Epidermal melanocyte (primary cell): ENCODE results near the gene OR51G1.
A peak's percentile ranks its signal among the peaks of the same experiment; 100 is the strongest.
"Not testable (repeated sequence)": the region's sequence is repeated elsewhere in the genome, so short reads cannot be mapped to it uniquely, and the experiment has no call there.

Experiments used
- DNase-seq: peaks from one replicate; pipeline ENCODE4 v3.0.0; 2011; ENCODE audit warnings: low spot score; ENCODE audit not compliant: insufficient read length

The OR51G1 gene, protein sequence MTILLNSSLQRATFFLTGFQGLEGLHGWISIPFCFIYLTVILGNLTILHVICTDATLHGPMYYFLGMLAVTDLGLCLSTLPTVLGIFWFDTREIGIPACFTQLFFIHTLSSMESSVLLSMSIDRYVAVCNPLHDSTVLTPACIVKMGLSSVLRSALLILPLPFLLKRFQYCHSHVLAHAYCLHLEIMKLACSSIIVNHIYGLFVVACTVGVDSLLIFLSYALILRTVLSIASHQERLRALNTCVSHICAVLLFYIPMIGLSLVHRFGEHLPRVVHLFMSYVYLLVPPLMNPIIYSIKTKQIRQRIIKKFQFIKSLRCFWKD

DNA sequence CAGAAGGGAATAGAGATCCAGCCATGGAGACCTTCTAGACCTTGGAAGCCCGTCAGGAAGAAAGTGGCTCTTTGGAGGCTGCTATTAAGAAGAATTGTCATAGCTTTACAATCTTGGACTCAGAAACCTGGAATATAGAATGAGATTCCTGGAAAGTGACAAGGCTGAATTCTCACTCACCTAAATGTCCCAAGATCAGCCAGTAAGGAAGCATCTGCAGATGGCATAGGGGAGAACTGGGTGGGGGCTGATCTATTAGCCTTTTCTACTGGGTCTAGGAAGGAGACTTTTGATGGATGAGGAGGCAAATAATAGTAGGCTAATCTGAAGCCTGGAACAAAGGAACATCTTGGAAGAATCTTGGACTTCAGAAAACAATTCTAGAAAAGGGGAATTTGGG, at the start of gene OR51G1:
Gene OR51G1 (minus strand): TSS at position 101 of the 400 bp plus-strand sequence. CDS start 0 bp downstream, at position 101.
- DNase-seq, result no peak

DNA sequence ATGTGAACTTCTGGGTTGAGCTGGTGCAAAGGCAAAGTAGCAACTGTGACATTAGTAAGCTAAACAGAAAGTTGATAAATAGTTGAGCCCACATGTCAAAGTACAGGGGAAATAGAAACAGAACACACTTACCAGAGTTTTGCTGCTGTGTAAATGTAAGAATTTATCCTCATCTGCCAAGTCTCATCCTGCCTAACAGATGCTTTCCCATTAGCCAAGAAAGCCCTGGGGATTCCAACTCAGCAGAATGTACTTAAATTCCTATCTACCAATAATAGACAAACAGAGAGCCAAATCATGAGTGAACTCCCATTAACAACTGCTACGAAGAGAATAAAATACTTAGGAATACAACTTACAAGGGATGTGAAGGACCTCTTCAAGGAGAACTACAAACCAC, 38.7 kb upstream of the OR51G1 start:
- no peak for DNase-seq

DNA sequence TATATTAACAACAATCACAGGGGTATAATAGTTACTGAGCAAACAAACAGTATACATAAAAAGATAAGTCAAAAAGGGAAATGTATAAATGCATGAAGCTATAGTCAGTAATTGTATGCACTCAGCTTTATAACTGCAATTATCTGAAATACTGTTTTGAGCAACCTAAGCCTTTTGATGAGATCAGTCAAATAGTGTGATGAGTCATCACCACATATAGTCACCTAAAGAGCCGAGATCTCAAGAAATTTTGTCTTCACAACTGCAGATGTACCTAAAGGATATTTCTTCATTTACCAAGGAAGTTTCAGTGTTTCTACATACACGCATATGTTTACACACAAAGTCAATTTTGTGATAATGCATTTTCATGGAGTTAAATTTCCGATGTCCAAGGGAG, 36.7 kb upstream of the OR51G1 start:
- DNase-seq, result no peak

DNA sequence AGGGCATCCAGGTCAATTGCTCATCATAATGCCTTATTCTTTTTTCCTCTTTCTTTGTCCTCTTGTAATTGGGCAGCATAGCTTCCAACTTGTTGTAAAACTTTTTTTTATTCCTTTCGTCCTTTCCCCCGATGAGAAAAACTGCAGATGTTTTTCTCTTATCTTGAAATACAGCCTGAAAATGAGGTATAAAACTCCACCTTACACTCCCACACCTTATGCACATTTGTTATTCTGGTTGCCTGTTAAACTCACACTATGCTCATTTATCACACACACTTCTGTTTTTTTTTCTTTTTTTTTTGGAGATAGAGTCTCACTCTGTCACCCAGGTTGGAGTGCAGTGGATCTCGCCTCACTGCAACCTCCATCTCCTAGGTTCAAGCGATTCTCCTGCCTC, 33.3 kb upstream of the OR51G1 start:
- no peak for DNase-seq

DNA sequence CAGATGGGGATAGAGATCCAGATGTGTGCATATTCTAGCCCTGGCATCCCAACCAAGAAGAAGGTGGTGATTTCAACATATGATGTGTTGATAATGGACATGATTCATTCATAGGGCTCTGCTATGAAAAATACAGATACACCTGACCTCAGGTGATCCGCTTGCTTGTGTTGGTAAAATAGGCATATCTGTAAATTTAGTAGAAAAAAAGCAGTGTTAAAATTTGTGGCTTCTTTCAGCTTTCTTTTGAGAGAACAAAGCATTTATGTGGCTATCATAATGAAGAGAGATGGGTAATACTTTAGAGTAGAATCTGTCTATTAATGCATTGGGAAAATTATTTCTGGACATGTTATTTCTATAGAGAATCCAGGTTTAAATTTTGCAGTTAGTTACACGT, 31.5 kb upstream of the OR51G1 start, which contains the start of gene OR51A2:
Gene OR51A2 (minus strand): TSS at position 101 of the 400 bp plus-strand sequence. CDS start 0 bp downstream, at position 101.
- DNase-seq, result not testable (repeated sequence)

DNA sequence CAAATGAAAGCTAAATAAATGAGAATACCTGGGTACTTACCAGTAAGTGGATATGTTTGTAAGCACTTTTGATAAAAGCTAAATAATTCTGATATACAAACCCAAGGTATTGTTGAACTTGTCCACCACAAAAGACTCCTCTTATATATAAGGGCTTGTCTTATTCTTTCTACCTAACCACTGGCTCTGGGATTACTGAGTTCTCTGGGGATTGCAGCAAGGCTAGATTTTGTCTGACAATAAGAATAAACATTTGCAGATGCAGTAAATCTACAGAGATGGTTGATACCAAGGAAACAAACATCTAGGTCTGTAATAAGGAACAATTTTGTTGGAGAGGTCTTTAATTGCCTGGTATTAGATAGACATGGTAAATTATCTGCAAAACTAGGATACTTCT, 23.4 kb upstream of the OR51G1 start, which contains the start of gene OR51A4:
Gene OR51A4 (minus strand): TSS at position 101 of the 400 bp plus-strand sequence. CDS start 505 bp downstream, outside the sequence.
- DNase-seq, result no peak

DNA sequence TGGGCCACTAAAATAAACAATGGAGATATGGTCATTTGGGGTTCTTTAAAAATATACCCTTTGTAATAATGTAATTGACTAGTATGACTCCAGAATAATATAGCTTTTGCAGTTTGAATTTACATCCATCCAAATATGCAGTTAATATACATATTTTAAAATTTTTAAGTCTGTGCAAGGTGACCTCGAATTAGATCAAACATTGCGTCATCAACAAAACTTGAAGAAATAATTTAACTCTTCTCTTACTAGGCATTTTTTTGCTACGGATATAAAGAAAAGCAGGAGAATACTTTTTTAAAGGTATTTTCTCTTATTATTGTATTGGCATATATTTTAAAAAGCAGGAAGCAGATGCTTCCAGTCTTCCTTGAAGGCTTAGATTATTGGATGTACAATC, 12.6 kb upstream of the OR51G1 start:
- no peak for DNase-seq

DNA sequence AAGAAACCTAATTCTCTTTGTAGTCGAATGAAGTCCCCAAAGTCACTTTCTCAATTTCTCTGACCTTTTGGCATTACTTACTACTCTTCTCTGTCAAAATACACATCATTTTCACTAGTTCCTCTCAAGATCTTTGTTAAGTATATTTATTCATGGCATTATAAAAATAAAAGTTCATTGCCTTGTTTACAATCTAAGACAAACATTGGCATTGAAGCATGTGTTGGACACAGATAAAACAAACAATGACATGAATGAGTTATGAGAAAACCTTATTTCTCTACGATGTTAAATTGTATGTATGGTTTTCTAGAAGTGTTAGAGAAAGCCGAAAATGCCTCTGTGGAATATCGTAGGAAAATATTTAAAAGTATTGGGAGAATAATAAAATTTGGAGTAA, 8.6 kb upstream of the OR51G1 start:
- DNase-seq, result no peak

DNA sequence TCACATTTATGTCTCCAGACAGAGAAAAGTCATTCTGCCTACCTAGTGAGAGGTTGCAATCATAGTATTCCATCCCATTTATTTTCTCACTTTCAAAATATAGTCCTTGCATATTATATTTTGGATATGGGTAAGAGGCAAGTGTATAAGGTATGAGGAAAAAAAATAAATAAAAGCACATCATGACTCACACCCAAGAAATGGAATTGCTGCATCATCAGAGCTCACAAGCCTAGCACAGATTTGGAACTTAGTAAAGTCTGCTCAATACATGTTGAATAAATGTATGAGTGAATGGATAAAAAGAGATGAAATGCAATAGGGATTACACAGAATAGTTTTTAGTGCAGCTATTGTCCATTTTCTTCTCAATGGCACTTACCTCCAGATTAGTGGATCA, 2.5 kb upstream of the OR51G1 start:
- no peak for DNase-seq

DNA sequence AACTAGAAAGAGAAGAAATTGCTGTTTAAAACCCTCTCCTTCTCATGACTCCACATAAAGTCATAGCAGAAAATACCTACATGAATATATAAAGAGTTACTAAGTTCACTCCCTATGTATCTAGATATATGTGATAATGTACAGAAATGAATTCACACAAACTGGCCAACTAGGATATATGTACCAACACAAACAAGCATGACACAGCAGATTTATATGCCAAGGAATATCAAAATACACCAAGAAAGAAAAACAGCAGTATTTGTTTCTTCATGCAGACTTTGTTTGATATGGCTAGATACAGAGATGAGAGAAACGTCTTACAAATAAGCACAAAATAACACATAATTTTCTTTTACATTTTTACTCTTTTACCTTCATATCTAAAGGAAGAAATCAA, 1.8 kb downstream of the OR51G1 start:
- no peak for DNase-seq

DNA sequence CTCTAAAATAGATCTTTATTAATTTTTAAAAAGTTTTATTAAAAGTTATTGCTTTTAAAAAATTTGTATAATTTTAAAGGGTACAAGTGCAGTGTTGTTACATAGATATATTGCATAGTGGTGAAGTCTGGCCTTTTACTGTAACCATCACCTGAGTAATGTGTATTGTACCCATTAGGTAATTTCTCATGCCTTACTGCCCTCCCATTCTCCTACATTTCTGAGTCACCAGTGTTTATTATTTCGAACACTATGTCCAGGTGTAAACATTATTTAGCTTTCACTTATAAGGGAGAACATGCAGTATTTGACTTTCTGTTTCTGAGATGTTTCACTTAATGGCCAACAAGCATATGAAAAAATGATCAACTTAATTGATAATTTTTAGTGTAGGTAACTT, 2.3 kb downstream of the OR51G1 start:
- no peak for DNase-seq

DNA sequence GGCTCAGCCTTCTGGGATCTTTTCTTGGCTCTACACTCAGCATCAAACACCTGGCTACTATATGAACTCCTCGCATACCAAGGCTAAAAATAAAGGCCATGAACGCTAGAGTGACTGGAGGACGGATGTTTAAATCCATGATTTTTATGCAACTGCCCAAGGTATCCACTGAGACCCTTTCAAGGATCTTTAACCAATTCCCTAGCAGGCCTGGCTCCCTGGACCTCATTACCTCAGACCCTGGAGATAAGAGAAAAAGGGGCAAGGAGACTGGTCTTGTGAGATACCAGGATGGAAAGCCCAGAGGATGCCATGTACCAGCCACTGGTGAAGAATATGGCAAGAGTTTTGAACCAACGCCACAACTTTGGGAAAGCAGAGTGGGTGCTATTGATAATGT, 4.9 kb downstream of the OR51G1 start, which contains the start of gene OR51G2:
Gene OR51G2 (minus strand): TSS at position 101 of the 400 bp plus-strand sequence. CDS start 3,687 bp downstream, outside the sequence.
- DNase-seq, result no peak

DNA sequence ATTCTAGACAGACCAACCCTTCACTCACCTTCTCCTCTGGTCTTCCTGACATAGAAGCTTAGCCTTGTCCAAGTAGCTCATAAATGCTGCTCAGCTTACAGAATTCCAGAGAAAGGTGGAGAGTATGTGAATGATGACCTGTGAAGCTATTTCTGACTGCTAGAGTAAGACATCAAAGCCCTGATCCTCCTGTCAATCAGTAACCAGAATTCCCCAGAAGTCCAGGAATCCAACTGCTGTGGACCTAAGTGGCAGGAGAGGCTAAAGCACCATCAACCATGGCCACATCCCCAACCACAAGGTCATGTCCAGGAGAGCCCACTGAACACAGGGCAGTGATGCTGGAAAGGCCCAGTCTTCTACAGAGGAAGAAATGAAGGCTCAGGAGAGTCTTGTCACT, 7.6 kb downstream of the OR51G1 start:
- no peak for DNase-seq

DNA sequence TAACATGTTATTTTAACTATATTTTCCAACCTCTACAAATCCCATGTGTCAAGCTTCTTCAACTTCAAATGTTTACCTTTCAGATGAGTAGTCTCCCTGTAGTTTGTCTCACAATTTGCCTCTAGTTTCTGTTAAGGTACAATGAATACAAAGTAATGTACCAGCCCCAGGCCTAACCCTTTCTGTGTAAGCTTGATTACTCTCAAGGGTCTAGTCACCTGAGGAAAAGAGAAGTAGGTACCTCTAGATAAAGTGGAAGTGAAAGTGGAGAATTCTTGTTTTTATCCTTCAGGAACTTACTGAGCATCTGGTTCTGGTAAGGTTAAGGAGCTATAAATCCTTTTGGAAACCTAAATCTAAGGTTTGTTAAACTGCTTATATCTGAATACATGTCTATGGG, 20.7 kb downstream of the OR51G1 start, which contains the start of gene OR51A7:
Gene OR51A7 (plus strand): TSS at position 300 of the 400 bp plus-strand sequence. CDS start 3,587 bp downstream, outside the sequence.
- no peak for DNase-seq

DNA sequence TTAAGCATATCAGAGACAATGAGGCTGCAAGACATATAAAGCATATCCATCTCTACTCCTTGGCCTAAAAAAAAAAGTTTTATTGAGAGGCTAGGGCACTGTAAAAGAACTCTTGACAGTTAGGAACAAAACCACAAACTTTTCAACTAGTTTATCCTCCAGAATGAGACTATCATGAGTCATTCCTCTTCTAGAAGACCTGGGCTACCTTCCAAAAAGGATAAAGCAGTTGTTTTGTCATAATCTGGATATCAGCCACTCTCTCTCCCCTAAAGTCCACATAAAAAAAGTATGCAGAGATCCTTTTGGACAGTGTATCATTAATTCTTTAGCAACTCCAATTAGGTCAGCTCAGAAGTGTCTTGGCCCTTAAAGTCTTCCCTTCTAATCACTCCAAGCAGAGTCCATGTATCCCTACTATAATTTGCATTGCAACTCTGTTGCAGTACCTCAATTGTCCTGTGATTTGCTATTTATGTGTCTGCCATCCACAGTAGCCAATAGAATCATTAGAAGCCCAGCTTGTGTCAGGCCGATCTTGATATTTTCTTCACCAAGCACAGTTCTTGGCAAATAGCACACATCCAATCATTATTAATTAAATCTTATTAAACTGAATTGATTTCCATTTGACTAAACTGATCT, 32.0 kb downstream of the OR51G1 start:
- peak; percentile 46 for DNase-seq

DNA sequence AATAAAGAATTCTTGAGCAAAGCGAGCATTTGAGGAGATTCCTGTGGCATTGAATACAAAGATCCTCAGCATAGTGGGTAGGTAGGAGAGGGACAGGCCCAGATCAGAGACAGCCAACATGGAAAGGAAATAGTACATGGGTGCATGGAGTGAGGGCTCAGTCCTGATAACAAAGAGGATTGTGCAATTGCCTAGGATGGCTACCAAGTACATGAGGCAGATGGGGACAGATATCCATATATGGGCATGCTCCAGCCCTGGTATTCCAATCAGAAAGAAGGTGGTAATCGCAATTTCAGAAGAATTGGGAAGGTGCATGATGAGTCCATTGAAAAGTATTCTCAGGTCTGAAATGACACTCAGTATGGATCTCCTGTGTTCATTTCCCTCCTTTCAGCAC, 33.9 kb downstream of the OR51G1 start:
- DNase-seq, result no peak

DNA sequence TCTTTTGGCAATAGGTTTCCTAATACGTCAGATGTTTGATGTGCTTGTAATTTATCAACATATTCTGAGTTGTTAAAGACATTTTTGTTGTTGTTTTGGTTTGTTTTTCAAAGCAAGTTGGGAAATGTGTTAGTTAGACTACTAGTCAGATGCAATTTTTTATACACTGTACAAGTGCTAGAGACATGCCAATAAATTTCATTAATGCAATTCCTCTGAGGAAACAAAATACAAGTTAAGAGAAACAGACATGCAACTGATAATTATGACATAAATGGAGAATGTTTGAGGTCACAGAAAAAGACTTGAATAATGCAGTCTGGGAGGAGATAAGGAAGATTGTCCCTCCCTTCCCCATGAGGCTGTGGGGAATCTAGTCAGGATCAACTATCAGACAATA, 36.5 kb downstream of the OR51G1 start:
- no peak for DNase-seq

DNA sequence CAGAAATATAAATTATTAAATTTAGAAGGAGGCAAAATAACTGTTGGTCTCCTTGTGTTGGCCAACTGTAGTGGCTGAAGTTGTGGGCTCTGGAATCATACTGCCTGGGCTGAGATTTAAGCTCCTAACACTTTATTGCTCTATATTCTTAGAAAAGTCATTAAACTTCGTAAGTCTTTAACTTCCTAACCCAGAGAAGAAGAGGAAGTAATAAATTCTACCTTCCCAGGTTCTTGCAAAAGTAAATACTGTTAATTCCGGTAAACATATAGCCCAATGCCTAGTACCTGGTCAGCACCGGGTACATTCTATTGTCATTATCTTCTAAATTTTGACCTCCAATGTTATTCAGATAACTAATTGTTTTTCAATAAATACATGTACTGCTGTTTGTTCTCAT, 38.0 kb downstream of the OR51G1 start:
- DNase-seq, result no peak

DNA sequence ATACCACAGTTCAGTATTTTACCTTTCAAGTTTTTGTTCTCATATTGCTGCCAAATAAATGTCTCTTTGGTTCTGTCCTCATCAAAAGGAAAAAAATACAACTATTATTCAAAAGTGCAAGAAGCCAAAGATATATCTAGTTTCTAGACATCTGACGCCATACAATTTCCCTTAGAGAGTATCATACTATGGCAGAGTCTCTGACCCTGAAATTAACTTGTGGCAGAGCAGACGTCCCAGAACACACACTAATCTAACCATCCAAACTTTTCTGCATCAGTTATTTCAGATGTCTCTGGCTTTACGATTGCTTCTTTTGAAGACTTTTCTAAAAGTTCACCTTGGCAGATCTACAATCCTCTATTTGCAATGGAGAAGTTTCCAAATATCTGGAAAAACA, 39.8 kb downstream of the OR51G1 start:
- DNase-seq, result no peak

DNA sequence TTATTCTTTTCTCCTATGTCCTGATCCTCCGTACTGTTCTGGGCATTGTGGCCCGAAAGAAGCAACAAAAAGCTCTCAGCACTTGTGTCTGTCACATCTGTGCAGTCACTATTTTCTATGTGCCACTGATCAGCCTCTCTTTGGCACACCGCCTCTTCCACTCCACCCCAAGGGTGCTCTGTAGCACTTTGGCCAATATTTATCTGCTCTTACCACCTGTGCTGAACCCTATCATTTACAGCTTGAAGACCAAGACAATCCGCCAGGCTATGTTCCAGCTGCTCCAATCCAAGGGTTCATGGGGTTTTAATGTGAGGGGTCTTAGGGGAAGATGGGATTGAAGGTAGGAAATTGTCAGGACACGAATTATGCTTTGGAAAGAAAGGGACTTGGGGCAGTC, 41.6 kb downstream of the OR51G1 start:
- DNase-seq, result no peak

DNA sequence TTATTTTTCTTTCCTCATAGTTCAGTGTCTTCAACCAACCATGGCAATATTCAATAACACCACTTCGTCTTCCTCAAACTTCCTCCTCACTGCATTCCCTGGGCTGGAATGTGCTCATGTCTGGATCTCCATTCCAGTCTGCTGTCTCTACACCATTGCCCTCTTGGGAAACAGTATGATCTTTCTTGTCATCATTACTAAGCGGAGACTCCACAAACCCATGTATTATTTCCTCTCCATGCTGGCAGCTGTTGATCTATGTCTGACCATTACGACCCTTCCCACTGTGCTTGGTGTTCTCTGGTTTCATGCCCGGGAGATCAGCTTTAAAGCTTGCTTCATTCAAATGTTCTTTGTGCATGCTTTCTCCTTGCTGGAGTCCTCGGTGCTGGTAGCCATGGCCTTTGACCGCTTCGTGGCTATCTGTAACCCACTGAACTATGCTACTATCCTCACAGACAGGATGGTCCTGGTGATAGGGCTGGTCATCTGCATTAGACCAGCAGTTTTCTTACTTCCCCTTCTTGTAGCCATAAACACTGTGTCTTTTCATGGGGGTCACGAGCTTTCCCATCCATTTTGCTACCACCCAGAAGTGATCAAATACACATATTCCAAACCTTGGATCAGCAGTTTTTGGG, 42.2 kb downstream of the OR51G1 start, which contains the start of gene OR51T1:
Gene OR51T1 (plus strand): TSS at position 41 of the 641 bp plus-strand sequence. CDS start 0 bp downstream, at position 41.
- no peak for DNase-seq

DNA sequence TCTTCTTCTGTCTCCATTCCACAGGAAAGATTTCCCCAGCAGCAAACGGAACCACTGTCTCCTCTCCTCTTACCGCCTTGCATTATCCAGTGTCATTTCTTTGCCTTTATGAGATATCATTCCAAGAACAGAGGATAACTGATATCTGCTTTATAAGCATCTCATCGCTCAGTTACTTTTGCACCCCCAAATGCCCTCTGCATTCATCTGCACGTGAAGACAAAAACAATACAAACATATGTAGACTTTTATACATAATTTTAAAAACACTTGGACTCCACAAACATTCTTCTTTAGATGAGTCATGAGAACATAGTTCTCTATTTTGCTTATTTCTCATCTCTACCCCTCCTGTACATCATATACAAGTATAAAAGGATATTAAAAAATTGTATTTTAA, 43.0 kb downstream of the OR51G1 start:
- no peak for DNase-seq
